GM19324 (cell line): ENCODE data around the gene SRP9.
"Not testable (repeated sequence)": the region's sequence is repeated elsewhere in the genome, so short reads cannot be mapped to it uniquely, and the experiment has no call there.

ENCODE experiments used
- ATAC-seq: cut with Tn5 transposase; IDR thresholded peaks from one replicate; pipeline ENCODE4 v1.9.1; 2021; ENCODE audit warnings: mild to moderate bottlenecking, moderate library complexity; ENCODE audit not compliant: unreplicated experiment, low FRiP score

SRP9 gene

GRCh38 chr1:225834417-225835329 is 57.0 kb downstream of the SRP9 start:
- no peak for ATAC-seq

GRCh38 chr1:225835856-225836255 is 58.2 kb downstream of the SRP9 start:
- ATAC-seq, result no peak

GRCh38 chr1:225836296-225836695 is 58.7 kb downstream of the SRP9 start:
- ATAC-seq, result not testable (repeated sequence)

GRCh38 chr1:225838793-225839192 is 61.2 kb downstream of the SRP9 start:
- no peak for ATAC-seq
